ENCODE data around the gene B3GALNT2. TPM values are rescaled to one million over a fixed set of nuclear protein-coding genes. Genes with fewer than 3 reads are reported as not detected.

The B3GALNT2 gene
- total and polyA plus RNA-seq, 2 of the 4 experiments (the other 2 are of a cell fraction), result 11.0 to 32.8 TPM

DNA sequence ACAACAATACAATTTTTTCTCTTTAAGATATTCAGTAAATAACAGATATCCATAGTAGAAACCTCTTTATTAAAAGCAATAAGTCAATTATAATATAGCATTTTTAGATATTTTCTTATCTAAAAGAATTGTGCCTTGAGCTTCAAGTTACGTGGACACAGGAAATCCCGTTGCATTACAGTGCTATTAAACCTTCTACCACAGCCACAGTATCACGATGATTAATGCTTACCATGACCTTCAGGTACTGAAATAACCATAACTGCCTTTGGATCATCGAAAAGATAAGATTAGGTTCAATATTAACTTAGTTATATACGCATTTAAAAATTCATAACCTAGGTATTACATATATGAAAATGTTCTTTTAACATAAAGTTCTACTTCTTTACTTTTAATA, 17.9 kb downstream of the B3GALNT2 start:
- Histone ChIP-seq H3K9me1 (ENCODE audit: insufficient read depth, low read length) (0 out of 2 replicates have a peak, but pooled peaks cover 3% of the 10 kb centered on the region), H3K14ac (replicated peaks; ENCODE audit: low read depth, low read length) (no peak overlapping the region), H4K91ac (ENCODE audit: insufficient read depth, low read depth, low read length) (no peak overlapping the region), H3K36me3 (ENCODE audit: control insufficient read depth, insufficient read depth, low read length) (peaks cover 17% of the 10 kb centered on the region), H4K5ac (ENCODE audit: low read depth, low read length) (no peak overlapping the region), H3K9ac (ENCODE audit: low read depth, low read length) (no peak overlapping the region), H3K4me1 (ENCODE audit: control insufficient read depth, insufficient read depth, low read length) (no peaks in the 10 kb centered on the region), H2AK9ac (replicated peaks; ENCODE audit: low read depth, low read length, poor library complexity) (no peak overlapping the region), H3K56ac (ENCODE audit: extremely low read depth, insufficient read depth, low read length) (no peak overlapping the region), H3K27ac (ENCODE audit: insufficient read depth, low read length) (no peak overlapping the region), H2AK5ac (ENCODE audit: low read depth, low read length) (no peak overlapping the region), H4K20me1 (ENCODE audit: insufficient read depth, low read length) (no peaks in the 10 kb centered on the region; the same call in 1 of the 2 replicates), H3K27me3 (ENCODE audit: control insufficient read depth, insufficient read depth, low read length) (no peaks in the 10 kb centered on the region), H4K8ac (ENCODE audit: low read depth in 2 of 2, low read length in 2 of 2) (no peak overlapping the region), H2AFZ (replicated peaks; ENCODE audit: low read length, poor library complexity) (no peak overlapping the region), H3K79me1 (ENCODE audit: low read depth in 1 of 2, low read length in 2 of 2) (peaks cover 8 to 10% of the 10 kb centered on the region in 2 experiments; a peak in 3 of 4 replicates), H3K4me2 (ENCODE audit: low read depth, low read length) (no peak overlapping the region), H2BK20ac (ENCODE audit: low read depth, low read length) (no peak overlapping the region), H2BK15ac (ENCODE audit: low read depth, low read length) (no peak overlapping the region), H3K23ac (ENCODE audit: low read depth, low read length) (no peak overlapping the region), H3K4me3 (ENCODE audit: insufficient read depth, low read depth, low read length) (no peak overlapping the region), H2BK5ac (ENCODE audit: low read depth, low read length, poor library complexity, severe bottlenecking) (no peak overlapping the region), H3K4ac (ENCODE audit: low read depth, low read length) (no peak overlapping the region), H3K9me3 (ENCODE audit: control insufficient read depth, insufficient read depth, low read length) (no peaks in the 10 kb centered on the region), H3K18ac (ENCODE audit: low read depth, low read length) (no peak overlapping the region), H2BK120ac (ENCODE audit: low read depth, low read length) (no peak overlapping the region)
- no CpG with 5 or more reads among the region's 5 CpGs for WGBS, 2 experiments (ENCODE audit: extremely low coverage in 2 of 2, insufficient read length in 1 of 2)
- dilution Hi-C loops (cut with HindIII; ENCODE audit: low sequenced_read_pairs, unreplicated experiment), result no loop called here
- ATAC-seq (ENCODE audit: low read depth) (no peak), DNase-seq (peak; percentile 16)
- no TSS peak for BruUV-seq (replicated peaks)
- in situ Hi-C loops (cut with MboI; ENCODE audit: low sequenced_read_pairs), result no loop called here
- ChIA-PET POLR2A (ENCODE audit: unreplicated experiment) (no interaction called here), CTCF (no interaction called here)
- intact Hi-C loops (cut with micrococcal nuclease), result loop anchor here (2.0 kb wide), 1 partner anchor 14 kb away; no protein-coding TSS in a partner anchor
- TF ChIP-seq RCOR1 (IDR thresholded peaks at IDR 0.05; ENCODE audit: insufficient replicate concordance, low read length), result no peak
- no peak for TF ChIP-seq MAZ (IDR thresholded peaks at IDR 0.05; ENCODE audit: borderline replicate concordance, low read depth, low read length)
- no peak for TF ChIP-seq FOS (IDR thresholded peaks at IDR 0.05; ENCODE audit: low read depth, low read length)
- no peak for TF ChIP-seq CEBPB (IDR thresholded peaks at IDR 0.05; ENCODE audit: low read depth, low read length)

Data from IMR-90 (cell line).